Measurements from ENCODE around the gene CIPC.

GRCh38 chr14:77100961-77101360 lies 2.9 kb downstream of the CIPC start:
- TF ChIP-seq ZNF274 (IDR thresholded peaks at IDR 0.05; ENCODE audit: low read depth, low read length) (no peak), SUZ12 (IDR thresholded peaks at IDR 0.05; ENCODE audit: extremely low read depth, insufficient read depth, insufficient read length) (no peak), YY1 (IDR thresholded peaks at IDR 0.05; ENCODE audit: insufficient read depth, insufficient read length) (no peak)

Data from NT2/D1 (cell line).